PFSK-1 (cell line): ENCODE results near the gene KAZN.

ENCODE experiments used
- FOXP2 ChIP-seq: optimal IDR thresholded peaks from 2 replicates; pipeline ENCODE3; 2011; ENCODE audit warnings: borderline replicate concordance, control low read depth, inconsistent platforms; ENCODE audit not compliant: insufficient read depth; ENCODE audit errors: extremely low read length, extremely low read depth
- POLR2AphosphoS5 ChIP-seq: IDR thresholded peaks from 2 replicates; pipeline ENCODE4 v1.6.1; 2012; ENCODE audit warnings: low read depth, mild to moderate bottlenecking, control low read depth, low read length, moderate library complexity
- REST ChIP-seq, 2 experiments: IDR thresholded peaks; 2 replicates each; pipeline versions ENCODE4 v1.6.1 to v1.8.0; 2011 to 2012; ENCODE audit warnings: low read depth in 2 of 2, low read length in 2 of 2, control low read depth in 1 of 2, inconsistent platforms in 1 of 2, mild to moderate bottlenecking in 1 of 2, moderate library complexity in 1 of 2; ENCODE audit not compliant: insufficient read depth in 1 of 2
- SIN3A ChIP-seq: IDR thresholded peaks from 2 replicates; pipeline ENCODE4 v1.6.1; 2012; ENCODE audit warnings: mild to moderate bottlenecking, low read length, moderate library complexity, borderline replicate concordance; ENCODE audit not compliant: insufficient read depth
- TAF1 ChIP-seq: IDR thresholded peaks from 2 replicates; pipeline ENCODE4 v1.6.1; 2012; ENCODE audit warnings: low read length, control low read depth, borderline replicate concordance; ENCODE audit not compliant: insufficient read depth

KAZN gene

GRCh38 chr1:14924455-14925331 lies 326.2 kb downstream of the KAZN start:
- TF ChIP-seq SIN3A (no peak), REST (IDR thresholded peaks at IDR 0.05; ENCODE audit: insufficient read depth in 1 of 2, low read depth in 2 of 2, low read length in 2 of 2) (no peak)

DNA sequence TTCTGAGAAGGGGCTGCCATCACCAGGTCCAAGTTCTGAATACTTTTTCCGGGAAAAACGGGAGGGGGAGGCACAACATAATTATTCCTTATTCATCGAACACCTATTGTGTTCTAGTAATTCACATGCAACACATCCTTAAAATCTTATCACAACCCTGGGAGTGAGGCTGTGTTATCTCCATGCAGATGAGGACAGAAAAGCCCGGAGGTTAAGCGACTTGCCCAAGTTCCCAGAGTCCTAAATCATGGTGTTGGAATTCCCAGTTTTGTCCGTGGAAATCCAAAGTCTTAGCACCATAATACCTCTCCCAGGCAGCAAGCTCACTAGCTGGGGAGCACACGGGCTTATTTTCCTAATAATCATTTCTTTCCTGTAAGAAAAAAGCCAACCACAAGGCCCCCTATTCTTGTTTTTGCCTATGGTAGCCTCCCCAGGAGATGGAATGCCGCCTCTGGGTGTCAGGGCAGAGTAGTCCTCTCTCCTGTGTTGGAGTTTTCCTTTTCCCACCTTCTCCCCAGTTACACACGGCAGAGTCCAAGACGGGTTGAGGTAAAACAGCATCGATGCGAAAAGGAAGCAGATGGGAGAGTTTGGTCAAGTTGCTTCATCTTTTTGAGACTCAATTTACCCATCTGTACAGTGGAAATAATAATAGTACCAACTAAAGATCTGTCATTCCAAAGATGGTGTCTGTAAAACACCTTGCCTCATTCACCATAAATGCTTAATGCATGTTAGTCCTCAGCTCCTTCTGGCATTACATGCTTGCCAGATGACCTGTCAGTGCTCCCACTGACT lies 327.1 kb downstream of the KAZN start:
- TF ChIP-seq TAF1 (no peak), FOXP2 (no peak), SIN3A (no peak), REST (IDR thresholded peaks at IDR 0.05; ENCODE audit: insufficient read depth in 1 of 2, low read depth in 2 of 2, low read length in 2 of 2) (no peak), POLR2AphosphoS5 (no peak)

DNA sequence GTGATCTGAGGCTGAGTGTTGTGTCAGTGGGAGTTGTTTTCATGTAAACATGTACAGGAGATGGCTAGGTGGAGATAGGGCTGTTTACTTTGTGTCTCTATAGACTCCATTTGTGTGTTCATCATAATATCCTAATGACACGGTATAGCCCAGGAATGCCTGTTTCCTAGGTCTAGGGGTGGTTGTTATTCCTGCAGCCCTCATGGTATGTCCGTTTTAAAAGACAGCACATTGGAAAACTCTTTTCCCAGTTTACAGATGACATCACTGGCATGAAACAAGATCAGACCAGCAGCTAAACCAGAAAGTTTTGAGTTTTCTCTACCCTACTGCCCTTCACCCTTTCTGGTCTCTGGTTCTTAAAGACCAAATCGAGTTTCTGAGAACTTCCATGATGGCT lies 327.7 kb downstream of the KAZN start:
- TF ChIP-seq POLR2AphosphoS5: no peak
- TF ChIP-seq SIN3A: no peak
- TF ChIP-seq TAF1: no peak
- TF ChIP-seq FOXP2: no peak
- no peak for TF ChIP-seq REST (IDR thresholded peaks at IDR 0.05; ENCODE audit: insufficient read depth in 1 of 2, low read depth in 2 of 2, low read length in 2 of 2)

DNA sequence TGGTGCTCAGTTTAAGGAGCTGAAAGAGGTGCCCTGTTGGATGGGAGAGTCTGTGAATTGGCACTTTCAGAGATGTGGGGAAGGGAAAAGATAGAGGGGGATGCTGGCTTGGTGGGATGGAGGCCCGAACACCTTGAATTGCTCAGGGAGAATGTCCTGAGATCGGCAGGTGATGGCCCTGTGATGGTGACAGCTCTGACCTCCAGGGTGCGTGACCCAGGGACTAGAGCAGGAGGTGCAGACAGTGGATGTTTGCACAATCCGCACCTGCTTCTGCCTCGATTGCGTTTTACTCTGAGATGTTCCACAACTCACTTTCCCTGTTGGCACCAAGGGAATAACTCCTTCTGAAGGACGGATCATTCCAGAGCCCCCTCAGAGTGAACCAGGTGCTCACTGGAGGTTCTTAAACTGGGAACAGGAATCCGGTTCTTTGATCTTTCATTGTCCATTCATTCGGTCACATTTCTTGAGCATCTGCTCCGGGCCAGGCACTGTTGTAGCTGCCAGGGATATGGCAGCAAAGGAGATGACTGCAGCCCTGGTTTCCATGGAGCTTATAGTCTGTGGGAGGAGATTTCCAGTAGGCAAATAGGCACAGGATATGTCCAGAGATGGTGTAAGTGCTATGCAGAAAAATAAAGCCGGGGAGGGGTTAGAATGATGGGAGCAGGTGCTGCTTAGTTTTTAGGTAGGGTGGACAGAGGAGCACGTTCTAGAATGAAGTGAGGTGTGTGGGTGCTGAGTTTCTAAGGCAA lies 328.5 kb downstream of the KAZN start:
- TF ChIP-seq TAF1 (no peak), REST (IDR thresholded peaks at IDR 0.05; ENCODE audit: insufficient read depth in 1 of 2, low read depth in 2 of 2, low read length in 2 of 2) (no peak), POLR2AphosphoS5 (no peak), SIN3A (no peak), FOXP2 (no peak)
